ENCODE measurements around the gene CCDC80. TPM values are rescaled to one million over a fixed set of nuclear protein-coding genes. Genes with fewer than 3 reads are reported as not detected.
A peak's percentile ranks its signal among the peaks of the same experiment; 100 is the strongest.

Gene CCDC80
- total and polyA plus RNA-seq, 4 donors = 64.5 to 1,615 (median 170) TPM

GRCh38 chr3:112615989-112616731 lies 24.8 kb downstream of the CCDC80 start:
- Histone ChIP-seq H3K4me1 (ENCODE audit: control insufficient read depth in 1 of 2, insufficient read depth in 2 of 2, low read length in 2 of 2) (no peaks in the 10 kb centered on the region), H3K36me3 (ENCODE audit: control insufficient read depth in 1 of 2, insufficient read depth in 2 of 2, low read length in 1 of 2) (peaks cover 0 to 10% of the 10 kb centered on the region in 2 donors), H3K27ac (ENCODE audit: low read depth in 1 of 2, low read length in 2 of 2) (no peak overlapping the region), H3K4me3 (ENCODE audit: low read length in 2 of 2) (no peak overlapping the region), H3K27me3 (ENCODE audit: control insufficient read depth in 1 of 2, insufficient read depth in 2 of 2, low read length in 1 of 2) (no peaks in the 10 kb centered on the region), H3K9me3 (ENCODE audit: control insufficient read depth, low read length) (no peaks in the 10 kb centered on the region)
- 80% methylated on average over 7 of the region's 7 CpGs for WGBS, 2 donors
- DNase-seq (no peak), ATAC-seq (ENCODE audit: low FRiP score) (no peak)
- intact Hi-C loops (cut with DNase I) = no loop called here

DNA sequence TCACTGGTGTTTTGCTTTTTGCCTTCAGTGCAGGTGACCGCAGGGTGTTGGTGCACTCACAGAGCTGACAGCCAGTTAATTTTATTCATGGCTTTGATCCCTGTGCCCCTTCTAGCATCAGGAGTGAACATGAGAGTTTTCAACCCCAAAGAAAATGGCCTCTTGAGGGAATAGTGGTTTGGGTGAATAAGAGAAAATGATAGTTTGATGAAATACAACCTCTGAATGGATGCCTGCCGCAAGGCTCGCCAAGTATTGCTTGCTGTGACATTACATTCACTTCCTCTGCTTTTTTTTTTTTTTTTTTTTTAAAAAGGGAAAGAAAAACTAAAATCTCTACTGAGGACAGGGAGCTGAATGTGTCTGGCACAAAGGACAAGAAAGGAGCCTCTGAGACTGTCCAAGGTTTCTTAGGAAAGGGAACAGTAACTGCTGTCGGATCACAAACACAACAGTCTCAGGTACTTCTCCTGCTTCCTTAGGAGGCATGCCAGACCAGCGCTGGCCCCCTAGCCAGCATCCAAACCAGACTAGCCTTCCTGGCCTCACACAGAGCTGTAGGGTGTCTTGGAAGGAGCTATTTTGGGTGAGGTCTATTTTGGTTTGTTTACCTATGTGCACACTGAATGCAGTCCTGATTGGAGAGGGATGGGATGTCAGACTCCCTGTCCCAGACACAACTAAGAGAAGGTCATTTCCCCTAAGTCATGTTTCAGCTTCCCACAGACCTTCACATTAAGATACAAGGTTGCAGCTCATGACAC lies 29.0 kb downstream of the CCDC80 start:
- 71 to 75% methylated on average over 5 of the region's 5 CpGs for WGBS, 2 donors

GRCh38 chr3:112610121-112610520 lies 30.8 kb downstream of the CCDC80 start:
- Histone ChIP-seq H3K4me1 (ENCODE audit: control insufficient read depth in 1 of 2, insufficient read depth in 2 of 2, low read length in 2 of 2) (no peaks in the 10 kb centered on the region), H3K27me3 (ENCODE audit: control insufficient read depth in 1 of 2, insufficient read depth in 2 of 2, low read length in 1 of 2) (no peaks in the 10 kb centered on the region), H3K9me3 (ENCODE audit: control insufficient read depth, low read length) (no peaks in the 10 kb centered on the region), H3K4me3 (ENCODE audit: low read length in 2 of 2) (no peak overlapping the region), H3K27ac (ENCODE audit: low read depth in 1 of 2, low read length in 2 of 2) (no peak overlapping the region), H3K36me3 (ENCODE audit: control insufficient read depth in 1 of 2, insufficient read depth in 2 of 2, low read length in 1 of 2) (peaks cover 0 to 4% of the 10 kb centered on the region in 2 donors)
- DNase-seq = no peak
- ATAC-seq (ENCODE audit: low FRiP score) = no peak
- WGBS, 2 donors = 88 to 91% methylated on average over 3 of the region's 3 CpGs
- intact Hi-C loops (cut with DNase I) = no loop called here

More for the DNA sequence above, 29.0 kb downstream of the CCDC80 start:
- DNase-seq (no peak), ATAC-seq (ENCODE audit: low FRiP score) (peak; percentile 38)
- no peaks in the 10 kb centered on the region for H3K4me1 ChIP-seq (ENCODE audit: control insufficient read depth in 1 of 2, insufficient read depth in 2 of 2, low read length in 2 of 2)
- H3K27me3 ChIP-seq (ENCODE audit: control insufficient read depth in 1 of 2, insufficient read depth in 2 of 2, low read length in 1 of 2) = no peaks in the 10 kb centered on the region
- H3K4me3 ChIP-seq (ENCODE audit: low read length in 2 of 2) = no peak overlapping the region
- intact Hi-C loops (cut with DNase I) = no loop called here
- H3K27ac ChIP-seq (ENCODE audit: low read depth in 1 of 2, low read length in 2 of 2) = no peak overlapping the region
- no peaks in the 10 kb centered on the region for H3K9me3 ChIP-seq (ENCODE audit: control insufficient read depth, low read length)
- peaks cover 0 to 9% of the 10 kb centered on the region in 2 donors for H3K36me3 ChIP-seq (ENCODE audit: control insufficient read depth in 1 of 2, insufficient read depth in 2 of 2, low read length in 1 of 2)

- H3K4me1 ChIP-seq (ENCODE audit: control insufficient read depth in 1 of 2, insufficient read depth in 2 of 2, low read length in 2 of 2) = no peaks in the 10 kb centered on the region
These were observed 33.1 kb downstream of the CCDC80 start for GRCh38 chr3:112607863-112608262.

DNA sequence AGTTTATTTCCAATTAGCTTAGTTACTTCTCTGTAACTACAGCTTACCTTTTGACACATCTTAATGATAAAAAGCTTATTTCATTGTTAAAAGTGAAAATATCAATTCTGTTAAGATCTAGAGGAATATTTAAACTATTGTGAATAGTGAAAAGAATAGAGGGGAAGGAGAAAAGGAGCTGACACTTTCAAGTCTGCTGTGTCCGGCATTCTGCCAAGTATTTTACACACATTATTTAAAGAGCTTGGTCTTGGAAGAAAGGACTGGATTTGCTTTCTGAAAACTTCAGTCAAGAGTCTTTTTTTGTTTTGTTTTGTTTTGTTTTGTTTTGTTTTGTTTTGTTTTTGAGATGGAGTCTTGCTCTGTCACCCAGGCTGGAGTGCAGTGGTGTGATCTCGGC lies 34.8 kb downstream of the CCDC80 start:
- intact Hi-C loops (cut with DNase I) = no loop called here
- Histone ChIP-seq H3K27me3 (ENCODE audit: control insufficient read depth in 1 of 2, insufficient read depth in 2 of 2, low read length in 1 of 2) (no peaks in the 10 kb centered on the region), H3K4me3 (ENCODE audit: low read length in 2 of 2) (no peak overlapping the region), H3K9me3 (ENCODE audit: control insufficient read depth, low read length) (no peaks in the 10 kb centered on the region), H3K27ac (ENCODE audit: low read depth in 1 of 2, low read length in 2 of 2) (no peak overlapping the region), H3K36me3 (ENCODE audit: control insufficient read depth in 1 of 2, insufficient read depth in 2 of 2, low read length in 1 of 2) (no peaks in the 10 kb centered on the region), H3K4me1 (ENCODE audit: control insufficient read depth in 1 of 2, insufficient read depth in 2 of 2, low read length in 2 of 2) (no peaks in the 10 kb centered on the region)
- no peak for DNase-seq
- WGBS, 2 donors = 77 to 86% methylated on average over 2 of the region's 2 CpGs
- no peak for ATAC-seq (ENCODE audit: low FRiP score)

More at GRCh38 chr3:112607863-112608262, 33.1 kb downstream of the CCDC80 start:
- intact Hi-C loops (cut with DNase I) = no loop called here
- no peaks in the 10 kb centered on the region for H3K9me3 ChIP-seq (ENCODE audit: control insufficient read depth, low read length)
- DNase-seq (no peak), ATAC-seq (ENCODE audit: low FRiP score) (no peak)
- H3K36me3 ChIP-seq (ENCODE audit: control insufficient read depth in 1 of 2, insufficient read depth in 2 of 2, low read length in 1 of 2) = no peaks in the 10 kb centered on the region
- no peaks in the 10 kb centered on the region for H3K27me3 ChIP-seq (ENCODE audit: control insufficient read depth in 1 of 2, insufficient read depth in 2 of 2, low read length in 1 of 2)
- H3K27ac ChIP-seq (ENCODE audit: low read depth in 1 of 2, low read length in 2 of 2) = no peak overlapping the region
- H3K4me3 ChIP-seq (ENCODE audit: low read length in 2 of 2) = no peak overlapping the region

- H3K4me1 ChIP-seq (ENCODE audit: control insufficient read depth in 1 of 2, insufficient read depth in 2 of 2, low read length in 2 of 2) = no peaks in the 10 kb centered on the region
- WGBS, 2 donors = 60 to 70% methylated on average over 9 of the region's 9 CpGs
- H3K36me3 ChIP-seq (ENCODE audit: control insufficient read depth in 1 of 2, insufficient read depth in 2 of 2, low read length in 1 of 2) = no peaks in the 10 kb centered on the region
- no peak overlapping the region for H3K4me3 ChIP-seq (ENCODE audit: low read length in 2 of 2)
- H3K9me3 ChIP-seq (ENCODE audit: control insufficient read depth, low read length) = no peaks in the 10 kb centered on the region
- intact Hi-C loops (cut with DNase I) = no loop called here
- ATAC-seq (ENCODE audit: low FRiP score) (peak; percentile 76), DNase-seq (no peak)
- H3K27me3 ChIP-seq (ENCODE audit: control insufficient read depth in 1 of 2, insufficient read depth in 2 of 2, low read length in 1 of 2) = no peaks in the 10 kb centered on the region
- H3K27ac ChIP-seq (ENCODE audit: low read depth in 1 of 2, low read length in 2 of 2) = no peak overlapping the region
These were observed 35.7 kb downstream of the CCDC80 start for GRCh38 chr3:112605285-112605684.

DNA sequence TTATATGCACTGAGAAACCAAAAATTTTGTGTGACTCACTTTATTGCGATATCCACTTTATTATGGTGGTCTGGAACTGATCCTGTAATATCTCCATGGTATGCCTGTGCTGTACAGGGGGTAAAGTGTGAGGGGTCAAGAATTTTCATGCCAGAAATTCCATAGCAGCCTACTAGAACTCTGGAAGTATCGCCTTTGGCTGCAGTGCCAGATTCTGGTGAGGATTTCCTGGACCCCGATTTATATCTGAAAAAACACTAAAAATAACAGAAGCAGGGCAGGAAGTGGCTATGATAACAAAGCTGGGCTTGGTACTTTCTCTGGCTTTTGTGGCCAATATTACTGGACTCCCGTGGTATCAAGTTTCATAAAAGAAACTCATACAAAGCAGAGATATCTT lies 36.4 kb downstream of the CCDC80 start:
- DNase-seq (no peak), ATAC-seq (ENCODE audit: low FRiP score) (no peak)
- intact Hi-C loops (cut with DNase I) = no loop called here
- 14 to 22% methylated on average over 4 of the region's 4 CpGs for WGBS, 2 donors
- Histone ChIP-seq H3K4me3 (ENCODE audit: low read length in 2 of 2) (no peak overlapping the region), H3K36me3 (ENCODE audit: control insufficient read depth in 1 of 2, insufficient read depth in 2 of 2, low read length in 1 of 2) (no peaks in the 10 kb centered on the region), H3K27ac (ENCODE audit: low read depth in 1 of 2, low read length in 2 of 2) (no peak overlapping the region), H3K4me1 (ENCODE audit: control insufficient read depth in 1 of 2, insufficient read depth in 2 of 2, low read length in 2 of 2) (no peaks in the 10 kb centered on the region), H3K9me3 (ENCODE audit: control insufficient read depth, low read length) (no peaks in the 10 kb centered on the region), H3K27me3 (ENCODE audit: control insufficient read depth in 1 of 2, insufficient read depth in 2 of 2, low read length in 1 of 2) (no peaks in the 10 kb centered on the region)

- no peak overlapping the region for H3K27ac ChIP-seq (ENCODE audit: low read depth in 1 of 2, low read length in 2 of 2)
- H3K36me3 ChIP-seq (ENCODE audit: control insufficient read depth in 1 of 2, insufficient read depth in 2 of 2, low read length in 1 of 2) = no peaks in the 10 kb centered on the region
- ATAC-seq (ENCODE audit: low FRiP score) (no peak), DNase-seq (no peak)
- H3K4me1 ChIP-seq (ENCODE audit: control insufficient read depth in 1 of 2, insufficient read depth in 2 of 2, low read length in 2 of 2) = no peaks in the 10 kb centered on the region
- no peaks in the 10 kb centered on the region for H3K27me3 ChIP-seq (ENCODE audit: control insufficient read depth in 1 of 2, insufficient read depth in 2 of 2, low read length in 1 of 2)
- H3K9me3 ChIP-seq (ENCODE audit: control insufficient read depth, low read length) = no peaks in the 10 kb centered on the region
- no peak overlapping the region for H3K4me3 ChIP-seq (ENCODE audit: low read length in 2 of 2)
- intact Hi-C loops (cut with DNase I) = no loop called here
These were observed 38.6 kb downstream of the CCDC80 start for GRCh38 chr3:112602217-112602838.
